ENCODE data around the gene ICAM1.
"Not testable (repeated sequence)": the region's sequence is repeated elsewhere in the genome, so short reads cannot be mapped to it uniquely, and the experiment has no call there.

ICAM1 gene, protein sequence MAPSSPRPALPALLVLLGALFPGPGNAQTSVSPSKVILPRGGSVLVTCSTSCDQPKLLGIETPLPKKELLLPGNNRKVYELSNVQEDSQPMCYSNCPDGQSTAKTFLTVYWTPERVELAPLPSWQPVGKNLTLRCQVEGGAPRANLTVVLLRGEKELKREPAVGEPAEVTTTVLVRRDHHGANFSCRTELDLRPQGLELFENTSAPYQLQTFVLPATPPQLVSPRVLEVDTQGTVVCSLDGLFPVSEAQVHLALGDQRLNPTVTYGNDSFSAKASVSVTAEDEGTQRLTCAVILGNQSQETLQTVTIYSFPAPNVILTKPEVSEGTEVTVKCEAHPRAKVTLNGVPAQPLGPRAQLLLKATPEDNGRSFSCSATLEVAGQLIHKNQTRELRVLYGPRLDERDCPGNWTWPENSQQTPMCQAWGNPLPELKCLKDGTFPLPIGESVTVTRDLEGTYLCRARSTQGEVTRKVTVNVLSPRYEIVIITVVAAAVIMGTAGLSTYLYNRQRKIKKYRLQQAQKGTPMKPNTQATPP

DNA sequence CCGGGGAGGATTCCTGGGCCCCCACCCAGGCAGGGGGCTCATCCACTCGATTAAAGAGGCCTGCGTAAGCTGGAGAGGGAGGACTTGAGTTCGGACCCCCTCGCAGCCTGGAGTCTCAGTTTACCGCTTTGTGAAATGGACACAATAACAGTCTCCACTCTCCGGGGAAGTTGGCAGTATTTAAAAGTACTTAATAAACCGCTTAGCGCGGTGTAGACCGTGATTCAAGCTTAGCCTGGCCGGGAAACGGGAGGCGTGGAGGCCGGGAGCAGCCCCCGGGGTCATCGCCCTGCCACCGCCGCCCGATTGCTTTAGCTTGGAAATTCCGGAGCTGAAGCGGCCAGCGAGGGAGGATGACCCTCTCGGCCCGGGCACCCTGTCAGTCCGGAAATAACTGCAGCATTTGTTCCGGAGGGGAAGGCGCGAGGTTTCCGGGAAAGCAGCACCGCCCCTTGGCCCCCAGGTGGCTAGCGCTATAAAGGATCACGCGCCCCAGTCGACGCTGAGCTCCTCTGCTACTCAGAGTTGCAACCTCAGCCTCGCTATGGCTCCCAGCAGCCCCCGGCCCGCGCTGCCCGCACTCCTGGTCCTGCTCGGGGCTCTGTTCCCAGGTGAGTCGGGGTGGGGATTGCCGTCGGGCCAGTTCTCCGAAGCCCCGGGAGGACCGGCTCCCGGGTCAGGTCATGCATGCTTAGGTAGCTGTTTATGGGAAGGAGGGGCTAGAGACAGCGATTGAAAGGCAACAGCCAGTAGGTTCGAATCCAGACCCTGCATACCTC, at the start of gene ICAM1:
TSS of gene ICAM1 (plus strand) at position 505 of the 779 bp plus-strand sequence. CDS start at position 545, 40 bp downstream.
- DNase-seq, result peak; percentile 71

DNA sequence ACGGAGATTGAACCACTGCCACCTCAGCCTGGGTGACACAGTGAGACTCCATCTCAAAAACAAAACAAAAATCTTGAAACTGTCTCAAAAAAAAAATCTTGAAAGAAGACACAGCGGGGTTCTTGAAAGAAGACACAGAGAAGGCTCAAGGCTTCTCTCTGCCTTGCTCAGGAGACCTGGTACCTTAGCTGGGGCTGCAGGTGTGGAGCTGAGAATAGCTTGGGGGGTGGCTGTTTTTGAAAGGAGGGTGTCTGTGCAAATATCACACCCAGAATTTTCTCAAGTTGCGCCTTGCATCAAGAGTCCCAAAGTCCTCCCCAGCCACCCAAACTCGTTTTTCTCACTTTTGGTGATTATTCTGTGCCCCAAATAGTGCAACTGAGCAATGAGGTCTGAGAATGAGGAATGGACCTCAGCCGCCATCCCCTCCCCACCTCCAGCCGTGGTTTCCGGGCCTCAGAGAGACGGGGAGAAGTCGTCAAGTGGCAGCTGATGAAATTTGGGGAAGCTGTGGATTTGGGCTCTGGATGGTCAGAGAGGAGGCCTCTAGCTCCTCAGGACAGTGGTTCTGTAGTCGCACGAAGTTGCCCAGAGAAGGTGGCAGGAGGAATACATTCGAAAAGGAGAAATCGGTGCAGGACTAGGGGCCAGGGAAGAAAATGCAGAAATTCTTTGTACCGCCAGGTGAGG, 48.6 kb upstream of the ICAM1 start:
- DNase-seq, result no peak

DNA sequence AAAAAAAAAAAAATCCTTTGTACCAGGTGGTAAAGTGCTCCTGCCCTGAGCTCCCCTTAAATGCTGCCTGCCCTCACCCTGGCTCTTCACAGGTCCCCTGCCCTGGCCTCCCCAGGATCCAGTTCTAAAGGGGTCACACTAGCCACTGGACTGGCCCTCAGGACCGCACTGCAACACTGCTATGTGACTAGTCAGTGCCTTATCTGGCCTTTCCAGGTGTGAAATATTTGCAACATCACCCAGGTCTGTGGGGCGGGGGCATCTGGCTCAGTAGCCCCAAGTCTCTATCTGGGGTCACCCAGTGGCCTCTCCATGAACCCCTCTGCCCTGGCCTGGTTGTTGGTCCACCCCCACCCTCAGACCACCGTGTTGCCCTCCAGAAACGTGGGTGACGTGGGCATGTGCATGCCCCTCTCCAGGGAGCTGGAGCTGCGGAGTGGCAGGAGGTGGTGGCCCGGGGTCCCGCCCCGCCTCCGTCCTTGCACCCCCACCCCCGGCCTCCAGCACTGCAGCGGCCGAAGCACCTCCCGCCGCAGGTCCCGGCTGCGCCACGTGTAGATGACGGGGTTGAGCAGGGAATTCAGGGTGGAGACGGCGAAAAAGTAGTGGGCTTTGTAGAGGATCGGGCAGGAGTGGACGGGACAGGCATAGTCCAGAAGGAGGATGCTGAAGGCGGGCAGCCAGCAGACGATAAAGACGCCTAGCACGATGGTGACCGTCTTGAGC, 47.3 kb upstream of the ICAM1 start:
- no peak for DNase-seq

DNA sequence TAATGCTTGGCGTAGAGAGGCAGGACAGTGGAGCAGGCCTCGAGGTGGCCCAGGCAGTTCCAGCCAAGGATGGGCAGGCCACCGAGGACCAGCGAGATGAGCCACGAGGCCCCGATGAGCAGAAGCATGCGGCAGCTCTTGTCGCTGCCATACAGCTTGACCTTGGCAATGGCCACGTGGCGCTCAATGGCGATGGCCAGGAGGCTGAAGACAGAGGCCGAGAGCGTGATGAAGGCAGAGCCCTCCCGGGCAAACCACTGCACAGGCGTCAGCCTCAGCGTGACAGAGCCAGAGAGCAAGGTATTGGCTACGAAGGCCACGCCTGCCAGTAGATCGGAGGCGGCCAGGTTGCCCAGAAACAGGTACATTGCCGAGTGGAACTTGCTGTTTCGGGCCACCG, 46.6 kb upstream of the ICAM1 start:
- no peak for DNase-seq

DNA sequence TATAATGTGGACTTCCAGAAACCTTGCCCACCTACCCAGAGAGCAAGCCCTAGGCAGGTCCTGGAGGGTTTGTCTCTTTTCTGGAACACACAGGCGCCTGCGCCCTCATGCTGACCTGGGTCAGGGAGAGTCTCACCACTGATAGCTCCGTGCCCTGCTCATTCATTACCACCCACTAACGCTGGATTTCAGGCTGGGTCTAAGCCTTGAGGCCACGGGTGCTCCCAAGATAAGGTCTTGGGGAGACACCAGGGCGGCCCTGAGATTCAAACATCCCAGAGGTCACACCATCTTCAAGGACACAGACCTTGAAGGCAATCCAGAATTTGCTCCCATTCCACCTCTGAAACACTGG, 44.9 kb upstream of the ICAM1 start:
- no peak for DNase-seq

DNA sequence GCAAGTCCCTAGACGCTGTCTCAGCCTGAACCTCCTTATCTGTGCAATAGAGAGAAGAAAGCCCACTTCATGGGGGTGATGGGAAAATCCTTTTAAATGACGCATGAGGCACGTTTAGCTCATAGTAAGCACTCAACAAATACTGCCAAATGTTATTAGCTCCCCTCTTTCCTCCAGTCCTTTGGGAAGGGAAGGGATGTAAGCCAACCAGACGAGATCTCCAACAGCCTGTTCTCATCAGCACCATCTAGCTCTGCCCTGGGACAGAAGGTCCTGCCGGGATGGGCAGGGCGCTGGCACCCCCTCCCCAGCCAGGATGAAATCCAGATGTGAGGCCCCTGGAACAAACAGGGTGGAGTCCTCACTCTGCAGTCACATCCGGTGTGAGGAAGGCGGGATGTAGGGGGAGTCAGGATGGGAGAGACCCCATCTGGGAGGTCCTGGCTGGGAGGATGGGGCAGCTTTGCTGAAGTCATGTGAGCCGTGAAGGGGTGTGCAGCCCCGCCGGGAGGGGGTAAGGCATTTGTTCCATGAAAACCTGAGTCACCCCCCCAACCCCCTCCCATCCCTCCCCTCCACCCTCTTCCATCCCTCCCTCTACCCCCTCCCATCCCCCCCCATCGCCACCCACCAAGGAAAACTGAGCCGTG, 44.4 kb upstream of the ICAM1 start:
- no peak for DNase-seq

DNA sequence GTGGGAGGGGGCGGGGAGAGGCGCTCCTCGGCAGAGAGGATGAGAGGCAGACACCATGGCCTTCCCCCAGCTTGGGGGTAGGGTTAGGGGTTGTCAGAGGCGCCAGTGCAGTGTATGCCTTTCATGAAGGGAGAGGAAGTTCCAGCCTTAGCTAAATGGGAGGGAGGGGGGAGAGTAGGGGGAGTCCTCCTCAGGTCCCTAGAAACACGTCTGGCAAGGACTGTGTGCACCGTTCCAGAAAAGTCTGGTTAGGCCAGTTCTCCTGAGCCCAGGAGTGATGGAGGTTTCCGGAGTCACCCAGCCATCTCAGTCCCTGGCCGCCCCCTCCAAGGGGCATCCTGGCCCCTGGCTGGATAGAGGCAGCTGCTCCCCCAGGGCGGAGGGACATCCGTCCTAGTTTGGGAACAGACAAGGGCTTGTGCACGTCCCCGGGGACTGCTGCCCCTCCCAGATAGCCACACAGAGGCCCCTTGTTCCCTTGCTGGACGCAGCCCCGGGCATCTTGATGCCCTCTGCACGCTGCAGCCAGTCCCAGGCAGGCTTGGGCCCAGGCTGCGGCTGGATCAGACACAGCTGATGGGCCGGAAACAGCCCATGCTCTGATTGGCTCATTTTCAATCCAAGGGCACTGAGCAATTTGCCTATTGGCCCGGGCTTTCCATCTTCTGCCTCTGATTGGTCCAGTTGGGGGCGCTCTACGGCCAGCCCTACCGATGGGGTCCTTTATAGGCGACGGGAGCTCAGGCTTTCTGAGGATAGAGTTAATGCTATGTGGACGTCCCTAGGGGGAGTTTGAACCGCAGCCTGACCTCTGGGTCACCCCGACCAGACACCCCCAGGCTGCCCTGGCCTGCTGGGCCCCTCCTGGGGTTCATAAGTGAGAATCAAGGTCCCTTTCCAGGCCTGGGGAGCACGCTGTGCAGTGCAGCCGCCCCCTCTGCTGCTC, 43.6 kb upstream of the ICAM1 start:
- DNase-seq, result no peak

DNA sequence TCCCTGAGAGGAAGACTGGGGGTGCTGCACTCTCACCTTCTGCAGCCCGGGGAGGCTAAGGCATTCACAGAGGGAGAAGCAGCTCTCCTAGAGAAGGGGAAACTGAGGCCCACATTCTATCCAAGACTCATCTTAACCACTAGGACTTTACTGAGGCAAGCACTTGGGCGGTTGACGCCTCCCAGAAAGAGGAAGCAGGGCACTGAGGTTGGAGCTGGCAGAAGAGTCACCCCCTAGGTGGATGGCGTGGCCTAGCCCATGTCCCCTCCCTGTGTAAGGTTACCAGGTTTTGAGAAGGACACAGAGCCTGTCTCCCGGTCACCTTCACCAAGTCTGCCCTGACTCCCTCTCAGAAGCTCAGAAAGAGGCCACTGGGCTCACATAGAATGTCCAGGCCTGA, 42.5 kb upstream of the ICAM1 start:
- no peak for DNase-seq

DNA sequence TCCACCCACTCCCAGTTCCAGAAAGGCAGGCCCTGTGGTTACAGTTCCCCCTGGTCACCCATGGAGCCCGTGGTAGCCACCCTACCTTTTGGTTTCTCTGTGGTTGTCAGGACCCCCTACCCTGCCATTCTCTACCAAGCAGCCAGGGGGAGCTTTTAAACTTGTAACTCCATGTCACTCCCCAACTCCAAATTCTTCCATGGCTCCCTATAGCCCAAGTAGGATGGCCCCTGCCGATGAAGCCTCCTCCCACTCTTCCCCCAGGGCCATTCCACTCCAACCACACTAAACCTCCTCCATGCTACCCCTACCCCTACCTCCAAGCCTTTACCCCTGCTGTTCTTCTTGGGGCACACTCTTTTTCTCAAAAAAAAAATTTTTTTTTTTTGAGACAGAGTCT, 42.0 kb upstream of the ICAM1 start:
- peak; percentile 38 for DNase-seq

DNA sequence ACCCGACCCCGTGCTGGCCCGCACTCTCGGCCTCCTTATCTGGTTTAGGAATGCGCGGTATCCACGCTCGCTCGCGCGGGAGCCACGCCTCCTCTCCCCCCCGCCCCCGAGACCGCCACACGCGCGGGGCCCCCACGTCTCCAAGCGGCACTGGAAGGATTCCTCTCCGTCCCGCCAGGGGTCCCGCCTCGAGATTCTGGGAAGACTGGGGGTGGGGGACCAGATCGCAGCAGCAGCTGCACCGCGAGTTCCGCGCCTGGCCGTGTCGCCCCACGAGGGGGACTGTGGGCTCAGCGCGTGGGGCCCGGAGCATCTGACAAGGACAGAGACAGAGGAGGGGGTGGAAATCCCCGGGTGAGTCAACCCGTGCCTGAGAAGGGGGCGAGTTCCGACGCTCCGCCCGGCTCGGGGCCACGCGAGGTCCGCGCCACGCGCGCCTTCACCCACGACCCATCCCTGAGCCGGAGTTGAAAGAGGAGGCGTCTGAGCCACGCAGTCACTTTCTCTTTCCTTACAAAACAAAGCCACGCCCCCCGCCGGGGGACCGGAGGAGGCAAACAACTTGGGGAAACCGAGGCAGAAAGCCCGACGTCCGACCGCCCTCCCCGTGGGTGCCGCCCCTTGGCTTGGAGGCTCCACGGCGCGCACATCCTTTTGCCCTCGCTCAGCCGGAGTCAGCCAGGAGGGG, 40.6 kb upstream of the ICAM1 start:
- DNase-seq, result peak; percentile 75

DNA sequence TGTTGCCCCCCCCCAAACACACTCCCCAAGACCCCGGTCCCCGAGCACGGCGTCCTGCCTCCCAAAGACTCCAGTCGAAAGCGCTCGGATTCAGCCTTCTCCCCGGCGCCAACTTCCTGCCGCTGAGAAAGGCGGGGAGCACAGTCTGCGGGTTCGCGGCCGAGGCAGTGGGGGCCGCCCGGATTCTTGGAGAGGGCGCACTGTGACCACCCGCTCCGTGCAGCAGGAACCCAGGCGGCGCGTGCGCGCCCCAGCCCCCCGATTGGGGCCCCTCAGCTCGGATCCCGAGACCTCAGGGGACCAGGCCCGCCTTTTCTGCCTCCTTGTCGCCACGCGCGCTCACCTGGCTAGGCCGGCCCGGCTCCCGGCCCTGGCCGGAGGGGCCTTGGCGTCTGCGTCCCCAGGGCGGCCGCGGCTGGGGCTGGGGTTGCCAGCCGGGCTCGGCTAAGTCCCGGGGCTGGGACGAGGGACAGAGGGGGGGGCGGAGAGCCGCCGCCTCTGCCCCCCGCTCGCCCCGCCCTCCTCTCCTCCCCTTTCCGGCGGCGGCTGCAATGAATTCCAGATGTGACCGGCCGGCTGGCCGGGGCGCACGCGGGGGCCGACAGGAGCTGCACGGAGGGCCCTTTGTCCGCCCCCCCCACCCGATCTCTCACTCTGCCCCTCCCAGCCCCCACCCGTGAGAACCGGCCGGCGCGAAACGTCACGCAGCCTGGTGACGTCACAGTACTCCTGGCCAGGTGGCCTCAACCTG, 39.9 kb upstream of the ICAM1 start, which contains the start of gene S1PR2:
TSS of gene S1PR2 (minus strand) at position 471 of the 751 bp plus-strand sequence. CDS start 6,426 bp downstream, outside the sequence.
- DNase-seq, result peak; percentile 82

DNA sequence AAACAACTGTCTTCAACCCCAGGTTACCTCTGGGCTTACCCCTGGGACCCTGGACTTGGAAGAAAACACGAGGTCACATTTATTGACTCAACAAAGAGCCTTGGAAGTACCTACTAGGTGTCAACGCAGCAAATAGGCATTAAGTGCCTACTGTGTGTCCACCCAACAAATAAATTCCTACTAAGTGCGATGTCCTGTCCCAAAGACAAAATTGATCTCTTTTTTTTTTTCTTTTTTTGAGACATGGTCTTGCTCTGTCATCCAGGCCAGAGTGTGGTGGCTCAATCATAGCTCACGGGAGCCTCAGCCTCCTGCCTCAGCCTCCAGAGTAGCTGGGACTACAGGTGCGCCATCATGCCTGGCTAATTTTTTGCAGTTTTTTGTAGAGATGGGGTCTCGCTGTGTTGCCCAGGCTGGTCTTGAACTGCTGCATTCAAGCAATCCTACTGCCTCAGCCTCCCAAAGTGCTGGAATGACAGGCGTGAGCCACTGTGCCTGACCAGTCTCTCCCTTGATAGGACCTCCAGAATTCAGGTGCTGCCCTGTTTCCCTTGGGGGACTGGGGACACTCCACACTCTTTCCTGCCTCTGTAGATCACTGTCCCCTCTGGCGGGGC, 39.2 kb upstream of the ICAM1 start:
- DNase-seq, result no peak

DNA sequence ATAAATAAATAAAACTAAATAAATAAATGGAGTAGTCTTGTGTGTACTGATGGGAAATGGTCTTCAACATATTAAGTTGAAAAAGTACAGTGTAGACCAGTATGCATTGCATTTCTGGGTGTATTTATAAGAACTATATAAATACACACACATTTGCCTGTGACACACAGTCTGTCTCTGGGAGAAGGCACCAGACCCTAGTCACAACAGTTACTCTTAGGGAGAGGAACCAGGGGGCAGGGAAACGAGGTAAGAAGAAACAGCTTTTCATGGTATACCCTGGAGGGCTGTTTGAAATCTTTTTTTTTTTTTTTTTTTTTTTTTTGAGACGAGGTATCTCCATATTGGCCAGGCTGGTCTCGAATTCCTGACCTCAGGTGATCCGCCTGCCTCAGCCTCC, 37.0 kb upstream of the ICAM1 start:
- DNase-seq, result no peak

DNA sequence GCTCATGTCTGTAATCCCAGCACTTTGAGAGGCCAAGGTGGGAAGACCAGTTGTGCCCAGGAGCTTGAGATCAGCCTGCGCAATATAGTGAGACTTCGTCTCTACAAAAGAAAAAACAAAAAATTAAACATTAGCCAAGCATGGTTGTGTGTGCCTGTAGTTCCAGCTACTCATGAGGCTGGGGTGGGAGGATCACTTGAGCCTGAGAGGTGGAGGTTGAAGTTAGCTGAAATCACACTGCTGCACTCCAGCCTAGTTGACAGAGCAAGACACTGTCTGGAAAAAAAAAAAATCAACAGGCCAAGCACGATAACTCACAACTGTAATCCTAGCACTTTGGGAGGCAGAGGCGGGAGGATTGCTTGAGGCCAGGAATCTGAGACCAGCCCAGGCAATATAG, 35.9 kb upstream of the ICAM1 start:
- no peak for DNase-seq

DNA sequence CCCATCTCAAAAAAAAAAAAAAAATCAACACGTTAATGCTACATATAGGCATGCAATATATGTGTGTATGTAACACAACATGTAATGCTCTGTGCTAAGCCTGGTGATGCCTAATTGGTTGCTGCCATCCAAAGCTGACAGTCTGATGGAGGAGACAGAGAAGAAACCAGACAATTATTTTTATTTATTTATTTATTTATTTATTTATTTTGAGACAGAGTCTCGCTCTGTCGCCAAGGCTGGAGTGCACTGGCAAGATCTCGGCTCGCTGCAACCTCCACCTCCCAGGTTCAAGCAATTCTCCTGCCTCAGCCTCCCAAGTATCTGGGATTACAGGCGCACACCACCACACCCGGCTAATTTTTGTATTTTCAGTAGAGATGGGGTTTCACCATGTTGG, 35.5 kb upstream of the ICAM1 start:
- DNase-seq, result not testable (repeated sequence)

DNA sequence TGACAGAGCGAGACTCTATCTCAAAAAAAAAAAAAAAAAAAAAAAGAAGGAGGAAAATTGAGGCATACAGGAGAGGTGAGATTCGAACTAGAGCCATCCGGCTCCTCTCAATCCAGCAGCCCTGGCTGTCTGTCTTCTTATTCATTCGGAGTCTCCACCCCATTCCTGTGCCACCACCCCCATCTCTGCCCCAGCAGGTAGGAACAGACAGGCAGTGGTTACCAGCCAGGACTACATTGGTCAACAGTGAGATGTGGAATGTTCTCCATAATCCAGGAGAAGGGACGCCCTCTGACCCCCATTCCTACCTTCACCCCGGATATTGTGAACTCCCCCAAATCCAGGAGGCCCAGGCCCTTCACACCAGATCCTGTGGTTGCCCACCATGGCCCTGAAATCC, 33.2 kb upstream of the ICAM1 start:
- no peak for DNase-seq

DNA sequence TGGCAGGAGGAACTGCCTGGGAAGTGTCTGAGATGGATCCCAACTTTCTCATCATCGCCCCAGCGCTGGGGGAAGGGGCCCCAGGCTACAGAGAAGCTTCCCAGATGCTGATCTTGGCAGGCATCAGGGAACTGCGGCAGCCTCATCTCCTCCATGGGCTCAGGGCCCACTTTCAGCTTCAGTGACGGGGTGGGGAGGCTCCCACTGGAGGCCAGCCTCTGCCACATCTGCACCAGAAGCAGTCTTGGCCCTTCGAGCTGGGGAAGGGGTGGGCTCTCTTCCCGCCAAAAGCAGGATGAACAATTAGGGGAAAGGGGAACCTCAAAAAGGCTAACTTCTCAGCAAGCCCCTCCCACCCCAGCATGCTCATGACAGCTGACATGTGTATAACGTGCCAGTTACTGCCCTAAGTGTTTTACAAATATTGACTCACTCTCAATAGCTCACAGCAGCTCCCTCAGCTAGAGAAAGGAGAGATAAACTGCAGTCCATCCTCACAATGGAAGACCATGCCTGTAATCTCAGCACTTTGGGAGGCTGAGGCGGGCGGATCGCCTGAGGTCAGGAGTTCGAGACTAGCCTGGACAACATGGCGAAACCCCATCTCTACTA, 32.6 kb upstream of the ICAM1 start:
- DNase-seq, result no peak

DNA sequence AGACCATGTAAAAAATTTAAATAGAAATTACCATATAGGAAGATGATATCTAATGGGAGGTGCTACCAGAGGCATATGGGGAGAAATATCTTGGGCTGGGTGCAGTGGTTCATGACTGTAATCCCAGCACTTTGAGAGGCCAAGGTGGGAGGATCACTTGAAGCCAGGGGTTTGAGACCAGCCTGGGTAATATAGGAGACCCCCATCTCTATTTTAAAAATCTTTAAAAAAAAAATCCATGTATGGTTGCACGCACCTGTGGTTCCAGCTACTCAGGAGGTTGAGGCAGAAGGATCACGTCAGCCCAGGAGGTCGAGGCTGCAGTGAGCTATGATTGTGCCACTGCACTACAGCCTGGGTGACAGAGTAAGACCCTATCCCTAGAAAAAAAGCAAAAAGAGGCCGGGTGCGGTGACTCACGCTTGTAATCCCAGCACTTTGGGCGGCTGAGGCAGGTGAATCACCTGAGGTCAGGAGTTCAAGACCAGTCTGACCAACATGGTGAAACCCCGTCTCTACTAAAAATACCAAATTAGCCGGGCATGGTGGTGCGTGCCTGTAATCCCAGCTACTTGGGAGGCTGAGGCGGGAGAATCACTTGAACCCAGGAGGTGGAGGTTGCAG, 29.0 kb upstream of the ICAM1 start:
- DNase-seq, result not testable (repeated sequence)

Data from activated T-cell treated with anti-CD3 and anti-CD28 coated beads, Interleukin-2, amount 50 U/mL, for 1 hour (primary cell).